Tibial artery (tissue), 4 donors: Measurements from ENCODE around the gene PLEKHD1.

Experiments used
- DNase-seq, 2 donors: peaks; one replicate each; pipeline ENCODE4 v3.0.0-alpha.2; 2019
- H3K27ac ChIP-seq, 2 donors: fragments of 200-600 bp; sonication (generic) in 1 of 2; 1 replicate in 1 of 2; 2 replicates in 1 of 2; pipeline ENCODE4 v1.5.1; 2018 to 2019; ENCODE audit warnings: mild to moderate bottlenecking in 1 of 2
- H3K27me3 ChIP-seq, 2 donors: fragments of 200-600 bp; sonication (generic) in 1 of 2; one replicate each; pipeline versions ENCODE4 v1.5.1 to v1.6.0; 2016 to 2019
- H3K36me3 ChIP-seq, 3 donors: fragments of 200-600 bp; sonication (generic) in 2 of 3; one replicate each; pipeline ENCODE4 v1.5.1; 2016 to 2019; ENCODE audit warnings: mild to moderate bottlenecking in 2 of 3
- H3K4me1 ChIP-seq, 4 donors: fragments of 200-600 bp; sonication (generic) in 2 of 4; 1 replicate in 3 of 4; 2 replicates in 1 of 4; pipeline ENCODE4 v1.5.1; 2016 to 2019
- H3K4me3 ChIP-seq, 2 donors: fragments of 200-600 bp; sonication (generic) in 1 of 2; 1 replicate in 1 of 2; 2 replicates in 1 of 2; pipeline ENCODE4 v1.5.1; 2018 to 2019; ENCODE audit warnings: mild to moderate bottlenecking in 2 of 2
- H3K9me3 ChIP-seq, 3 donors: fragments of 200-600 bp; sonication (generic) in 1 of 3; one replicate each; pipeline ENCODE4 v1.5.1; 2016 to 2019
- intact Hi-C: fragments of 100-400 bp; cut with DNase I; formaldehyde crosslinking; loops from one replicate; pipeline ENCODE4 v1.15.0; 2023; ENCODE audit warnings: low total_unique reads
- TF ChIP-seq, protein P1 (sequence below), 2 experiments: fragments of 200-600 bp in 1 of 2; fragments of 450-650 bp in 1 of 2; IDR thresholded peaks; one replicate each; pipeline ENCODE4 v1.5.1; 2017 to 2019; ENCODE audit warnings: antibody characterized with exemption in 2 of 2, mild to moderate bottlenecking in 1 of 2, moderate library complexity in 1 of 2

Gene PLEKHD1

DNA sequence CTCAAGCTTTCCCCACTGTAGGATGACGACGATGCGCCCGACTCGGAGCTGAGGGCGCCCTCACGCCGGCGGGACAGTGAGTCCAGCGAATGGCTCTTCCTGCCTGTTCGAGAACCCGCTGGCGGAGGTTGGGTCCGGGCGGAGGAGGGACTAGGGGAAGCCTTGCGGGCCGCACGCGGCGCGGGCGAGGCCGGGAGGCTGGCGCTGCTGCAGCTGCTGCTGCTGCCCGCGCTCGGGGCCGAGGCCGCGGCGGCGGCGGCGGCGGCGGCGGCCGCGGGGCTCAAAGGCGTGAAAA, 88.3 kb downstream of the PLEKHD1 start:
- Histone ChIP-seq H3K4me3 (peak overlapping the region; percentile 41 to 54), H3K27ac (no peak overlapping the region), H3K4me1 (peaks cover 0 to 40% (median 34%) of the 10 kb centered on the region in 4 donors), H3K36me3 (no peaks in the 10 kb centered on the region), H3K9me3 (no peaks in the 10 kb centered on the region), H3K27me3 (peaks cover 4 to 94% of the 10 kb centered on the region in 2 donors)
- intact Hi-C loops = loop anchor here (10.0 kb wide), 1 partner anchor 328 kb away; no protein-coding TSS in a partner anchor
- TF ChIP-seq, protein P1, sequence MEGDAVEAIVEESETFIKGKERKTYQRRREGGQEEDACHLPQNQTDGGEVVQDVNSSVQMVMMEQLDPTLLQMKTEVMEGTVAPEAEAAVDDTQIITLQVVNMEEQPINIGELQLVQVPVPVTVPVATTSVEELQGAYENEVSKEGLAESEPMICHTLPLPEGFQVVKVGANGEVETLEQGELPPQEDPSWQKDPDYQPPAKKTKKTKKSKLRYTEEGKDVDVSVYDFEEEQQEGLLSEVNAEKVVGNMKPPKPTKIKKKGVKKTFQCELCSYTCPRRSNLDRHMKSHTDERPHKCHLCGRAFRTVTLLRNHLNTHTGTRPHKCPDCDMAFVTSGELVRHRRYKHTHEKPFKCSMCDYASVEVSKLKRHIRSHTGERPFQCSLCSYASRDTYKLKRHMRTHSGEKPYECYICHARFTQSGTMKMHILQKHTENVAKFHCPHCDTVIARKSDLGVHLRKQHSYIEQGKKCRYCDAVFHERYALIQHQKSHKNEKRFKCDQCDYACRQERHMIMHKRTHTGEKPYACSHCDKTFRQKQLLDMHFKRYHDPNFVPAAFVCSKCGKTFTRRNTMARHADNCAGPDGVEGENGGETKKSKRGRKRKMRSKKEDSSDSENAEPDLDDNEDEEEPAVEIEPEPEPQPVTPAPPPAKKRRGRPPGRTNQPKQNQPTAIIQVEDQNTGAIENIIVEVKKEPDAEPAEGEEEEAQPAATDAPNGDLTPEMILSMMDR (IDR thresholded peaks at IDR 0.05) = no peak
- DNase-seq = no peak

DNA sequence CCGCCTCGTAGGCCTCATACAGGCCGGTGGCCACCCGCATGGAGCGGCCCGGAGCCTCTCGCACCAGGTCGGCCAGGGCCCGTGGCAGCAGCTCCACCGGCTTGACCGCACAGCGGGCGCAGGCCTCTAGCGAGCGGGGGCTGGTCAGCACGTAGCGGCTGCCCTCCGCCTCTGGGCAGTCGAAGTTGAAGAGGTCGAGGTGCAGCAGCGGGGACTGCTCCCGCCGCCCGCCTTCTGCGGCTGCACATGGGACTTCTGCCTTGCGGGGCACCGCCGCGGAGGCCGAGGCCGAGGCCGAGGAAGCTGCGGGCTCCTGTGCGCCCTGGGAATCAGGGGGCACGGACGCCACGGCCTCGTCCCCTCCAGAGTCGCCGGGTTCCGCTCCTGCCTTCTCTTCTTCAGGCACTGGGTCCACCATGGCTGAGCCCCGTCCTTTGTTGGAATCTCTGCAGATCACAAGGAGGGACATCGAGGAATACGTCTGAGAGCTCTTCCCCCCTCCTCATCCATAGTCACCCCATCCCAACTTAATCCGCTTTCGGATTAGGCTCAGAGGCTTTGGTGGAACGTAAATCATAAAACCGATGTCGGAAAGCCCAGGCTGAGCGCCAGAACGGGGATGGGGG, 88.8 kb downstream of the PLEKHD1 start:
- intact Hi-C loops = loop anchor here (10.0 kb wide), 1 partner anchor 329 kb away; no protein-coding TSS in a partner anchor
- H3K36me3 ChIP-seq = no peaks in the 10 kb centered on the region
- H3K4me1 ChIP-seq = peaks cover 0 to 40% (median 34%) of the 10 kb centered on the region in 4 donors
- no peak overlapping the region for H3K27ac ChIP-seq
- peaks cover 4 to 89% of the 10 kb centered on the region in 2 donors for H3K27me3 ChIP-seq
- TF ChIP-seq, protein P1 (IDR thresholded peaks at IDR 0.05) = no peak
- H3K9me3 ChIP-seq = no peaks in the 10 kb centered on the region
- DNase-seq = no peak
- H3K4me3 ChIP-seq = peak overlapping the region; percentile 39 to 41

DNA sequence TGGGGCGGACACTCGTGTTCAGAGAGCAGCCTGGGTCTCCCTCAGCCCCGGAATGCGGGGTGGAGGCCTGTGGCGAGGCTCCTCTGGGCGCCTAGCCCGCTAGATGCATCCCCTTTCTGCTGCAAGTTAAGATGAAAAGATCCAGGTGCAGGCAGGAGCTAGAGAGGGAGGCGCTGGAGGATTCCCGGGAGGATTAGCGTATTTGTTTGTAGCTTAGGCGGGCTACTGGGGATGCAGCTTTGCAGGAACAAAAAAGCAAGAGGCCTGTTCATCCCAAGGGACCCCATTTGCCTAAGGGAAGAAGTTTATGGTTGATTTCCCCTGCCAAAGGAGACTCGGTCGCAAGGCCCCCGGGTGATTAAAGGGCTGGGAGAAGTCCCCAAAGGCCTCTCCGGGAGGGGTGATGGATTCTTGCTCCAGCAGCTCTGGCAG, 89.3 kb downstream of the PLEKHD1 start:
- Histone ChIP-seq H3K4me3 (peak overlapping the region in 1 of 2 donors; percentile 39), H3K27me3 (peaks cover 4 to 86% of the 10 kb centered on the region in 2 donors), H3K36me3 (no peaks in the 10 kb centered on the region), H3K27ac (no peak overlapping the region), H3K4me1 (peaks cover 0 to 40% (median 34%) of the 10 kb centered on the region in 4 donors), H3K9me3 (no peaks in the 10 kb centered on the region)
- no peak for DNase-seq
- TF ChIP-seq, protein P1 (IDR thresholded peaks at IDR 0.05) = no peak
- intact Hi-C loops = loop anchor here (10.0 kb wide), 1 partner anchor 329 kb away; no protein-coding TSS in a partner anchor

DNA sequence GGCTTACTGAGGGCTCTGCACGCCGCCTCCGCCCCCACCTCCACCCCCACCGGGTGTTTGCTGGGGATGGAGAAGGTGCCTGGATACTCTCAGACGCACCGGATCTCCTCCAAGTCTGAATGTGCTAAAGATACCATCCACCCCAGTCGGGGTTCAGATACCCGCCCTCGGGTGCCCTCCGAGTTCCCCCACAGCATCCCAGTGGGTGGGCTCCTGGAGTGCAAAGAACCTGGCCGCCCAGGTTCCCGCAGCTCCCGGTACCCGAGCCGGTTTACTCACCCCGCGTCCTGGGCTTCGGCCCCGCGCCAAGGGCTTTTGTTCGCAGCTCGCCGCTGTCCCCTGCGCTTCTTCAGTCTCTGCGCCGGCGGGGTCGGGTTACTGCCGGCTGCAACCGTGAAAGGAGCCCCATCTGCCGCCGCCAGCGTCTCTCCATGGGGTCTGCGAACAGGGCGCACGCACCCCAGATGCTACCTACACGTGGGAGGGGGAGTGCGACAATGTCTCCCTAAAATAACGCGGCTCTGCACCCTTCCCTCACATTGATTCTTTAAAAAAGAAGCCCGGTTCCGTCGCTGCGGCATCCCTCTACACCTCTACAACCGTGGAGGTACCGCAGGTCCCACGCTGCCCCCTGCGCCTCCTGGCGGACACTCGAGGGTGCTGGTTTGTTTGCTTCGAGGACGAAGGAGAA, 89.9 kb downstream of the PLEKHD1 start, which contains the start of gene CCDC177:
Gene CCDC177, minus strand, starts transcription at position 609 of the 691 bp plus-strand sequence. CDS start 1,249 bp downstream, outside the sequence.
- H3K36me3 ChIP-seq = no peaks in the 10 kb centered on the region
- peaks cover 4 to 83% of the 10 kb centered on the region in 2 donors for H3K27me3 ChIP-seq
- no peak for DNase-seq
- intact Hi-C loops = loop anchor here (10.0 kb wide), 1 partner anchor 330 kb away; no protein-coding TSS in a partner anchor
- H3K27ac ChIP-seq = no peak within 1 kb of the TSS
- peak within 1 kb of the TSS in 1 of 2 donors; percentile 39 for H3K4me3 ChIP-seq
- peaks cover 0 to 40% (median 34%) of the 10 kb centered on the region in 4 donors for H3K4me1 ChIP-seq
- TF ChIP-seq, protein P1 (IDR thresholded peaks at IDR 0.05) = peak; percentile 53 to 78
- no peaks in the 10 kb centered on the region for H3K9me3 ChIP-seq

DNA sequence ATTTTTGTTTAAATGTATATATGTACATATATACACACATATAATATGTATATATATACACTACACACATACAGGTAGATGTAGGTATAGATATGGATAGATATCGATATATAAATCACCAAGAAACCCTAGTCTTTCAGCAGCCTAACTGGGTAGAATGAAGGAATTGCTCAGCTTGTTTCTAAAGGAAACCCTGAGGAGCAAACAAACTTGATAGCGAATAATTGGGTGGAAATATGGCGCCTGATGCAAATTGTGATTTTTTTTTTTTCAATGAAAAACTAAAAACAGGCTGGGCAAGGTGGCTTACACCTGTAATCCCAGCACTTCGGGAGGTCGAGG, 90.4 kb downstream of the PLEKHD1 start:
- Histone ChIP-seq H3K4me3 (no peak overlapping the region), H3K9me3 (no peaks in the 10 kb centered on the region), H3K4me1 (peaks cover 0 to 40% (median 34%) of the 10 kb centered on the region in 4 donors), H3K27me3 (peaks cover 4 to 78% of the 10 kb centered on the region in 2 donors), H3K27ac (no peak overlapping the region), H3K36me3 (no peaks in the 10 kb centered on the region)
- no peak for DNase-seq
- TF ChIP-seq, protein P1 (IDR thresholded peaks at IDR 0.05) = peak in 1 of 2 experiments; percentile 1
- intact Hi-C loops = loop anchor here (10.0 kb wide), 1 partner anchor 330 kb away; no protein-coding TSS in a partner anchor
